ENCODE results near the gene GALNT16.

- no peak for TF ChIP-seq CTCF (IDR thresholded peaks at IDR 0.05)
- no peak for TF ChIP-seq POLR2A (IDR thresholded peaks at IDR 0.05)
Observed at GRCh38 chr14:69291396-69291795, 31.4 kb downstream of the GALNT16 start.
